IPS-20b (cell line): ENCODE results near the gene ZDHHC9.

Experiments used
- H3K27ac ChIP-seq: one replicate; pipeline ENCODE4 v1.5.1; 2013; ENCODE audit warnings: low read length
- H3K27me3 ChIP-seq: 2 replicates; pipeline ENCODE4 v1.6.1; 2013; ENCODE audit warnings: mild to moderate bottlenecking, low read length, inconsistent platforms; ENCODE audit not compliant: insufficient read depth
- H3K36me3 ChIP-seq: 2 replicates; pipeline ENCODE4 v1.6.1; 2013; ENCODE audit warnings: low read depth, mild to moderate bottlenecking, inconsistent platforms, low read length, moderate library complexity; ENCODE audit not compliant: insufficient read depth
- H3K4me1 ChIP-seq: 2 replicates; pipeline ENCODE4 v1.6.1; 2013; ENCODE audit warnings: mild to moderate bottlenecking, control low read depth, inconsistent platforms, low read length, moderate library complexity; ENCODE audit not compliant: insufficient read depth
- H3K4me3 ChIP-seq: 2 replicates; pipeline ENCODE4 v1.5.1; 2013; ENCODE audit warnings: mild to moderate bottlenecking, low read length, inconsistent platforms
- H3K9ac ChIP-seq: 2 replicates; pipeline ENCODE4 v1.6.1; 2013; ENCODE audit warnings: low read depth, mild to moderate bottlenecking, inconsistent platforms, low read length, moderate library complexity
- H3K9me3 ChIP-seq: 2 replicates; pipeline ENCODE4 v1.6.1; 2013; ENCODE audit warnings: mild to moderate bottlenecking, low read depth, low read length, inconsistent platforms; ENCODE audit not compliant: insufficient read depth

ZDHHC9 gene

DNA sequence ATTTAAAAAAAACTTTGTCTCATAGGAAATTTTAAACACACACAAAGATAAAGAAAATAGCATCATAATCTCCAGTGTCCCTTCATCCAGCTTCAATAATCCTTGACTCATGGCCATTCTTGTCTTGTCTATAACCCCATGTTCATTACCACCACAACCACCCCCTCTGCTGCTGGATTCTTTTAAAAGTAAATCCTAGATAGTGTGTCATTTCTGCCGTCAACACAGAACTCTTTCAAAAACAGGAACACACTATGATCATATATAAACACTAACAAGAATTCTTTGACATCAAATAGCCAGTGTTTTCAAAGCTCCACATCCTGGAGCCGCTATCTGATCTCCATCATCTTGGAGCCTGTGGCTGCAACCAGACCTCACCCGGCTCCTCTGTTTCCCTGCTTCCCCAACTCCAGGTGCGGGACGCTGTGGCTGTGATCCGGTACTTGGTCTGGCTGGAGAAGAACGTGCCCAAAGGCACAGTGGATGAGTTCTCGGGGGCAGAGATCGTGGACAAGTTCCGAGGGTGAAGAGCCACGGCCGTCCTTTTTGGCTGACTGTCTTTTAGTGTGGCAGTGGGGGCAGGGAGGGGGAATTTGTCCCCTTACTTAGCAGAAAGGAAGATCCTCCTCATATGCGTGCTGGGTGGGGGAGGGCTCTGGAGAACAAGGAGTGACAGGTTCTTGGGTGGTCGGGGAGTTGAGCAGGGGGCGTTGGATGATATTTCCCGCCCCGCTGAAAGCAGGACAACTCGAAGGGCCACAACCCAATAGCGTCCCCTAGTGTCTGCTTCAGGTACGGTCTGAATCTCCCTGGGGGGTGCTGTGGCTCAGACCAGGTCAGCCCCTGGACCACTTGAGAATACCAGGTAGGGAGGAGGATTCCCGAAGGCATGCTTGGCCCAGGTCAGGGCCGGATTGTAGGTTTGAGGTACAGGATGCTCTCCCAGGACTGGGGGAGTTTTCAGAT is 89.3 kb downstream of the ZDHHC9 start:
- H3K4me3 ChIP-seq, result no peak overlapping the region
- no peaks in the 10 kb centered on the region for H3K9me3 ChIP-seq
- no peaks in the 10 kb centered on the region for H3K4me1 ChIP-seq
- H3K27ac ChIP-seq, result no peak overlapping the region
- no peak overlapping the region for H3K9ac ChIP-seq
- H3K36me3 ChIP-seq, result no peaks in the 10 kb centered on the region
- no peaks in the 10 kb centered on the region for H3K27me3 ChIP-seq
